H9 (cell line): ENCODE measurements around the gene MAP7D3. TPM values are rescaled to one million over a fixed set of nuclear protein-coding genes. Genes with fewer than 3 reads are reported as not detected.

Experiments used
- DNase-seq: peaks from one replicate; pipeline ENCODE4 v3.0.0-alpha.2; 2017
- H2AFZ ChIP-seq: one replicate; pipeline ENCODE4 v1.6.1; 2013; ENCODE audit warnings: mild to moderate bottlenecking, low read length, control low read depth, moderate library complexity
- H2AK5ac ChIP-seq: 2 replicates; pipeline ENCODE4 v1.6.1; 2013; ENCODE audit warnings: low read length, control low read depth, mixed read lengths; ENCODE audit not compliant: insufficient read length
- H2BK120ac ChIP-seq: one replicate; pipeline ENCODE4 v1.6.1; 2013; ENCODE audit warnings: low read depth, mild to moderate bottlenecking, low read length, control low read depth, inconsistent platforms; ENCODE audit not compliant: poor library complexity, severe bottlenecking
- H2BK12ac ChIP-seq: 2 replicates; pipeline ENCODE4 v1.6.1; 2013; ENCODE audit warnings: low read length, control low read depth, mixed read lengths, low read depth; ENCODE audit not compliant: insufficient read length
- H2BK15ac ChIP-seq: 2 replicates; pipeline ENCODE4 v1.6.1; 2013; ENCODE audit warnings: low read depth, low read length, control low read depth
- H2BK20ac ChIP-seq: one replicate; pipeline ENCODE4 v1.6.1; 2013; ENCODE audit warnings: low read depth, mild to moderate bottlenecking, low read length, control low read depth, inconsistent platforms; ENCODE audit not compliant: poor library complexity, severe bottlenecking
- H2BK5ac ChIP-seq: 2 replicates; pipeline ENCODE4 v1.6.1; 2013; ENCODE audit warnings: low read length, control low read depth, mixed read lengths; ENCODE audit not compliant: insufficient read length
- H3K14ac ChIP-seq: 2 replicates; pipeline ENCODE4 v1.6.1; 2013; ENCODE audit warnings: low read length, control low read depth; ENCODE audit not compliant: insufficient read depth
- H3K18ac ChIP-seq: 2 replicates; pipeline ENCODE4 v1.6.1; 2013; ENCODE audit warnings: low read depth, mild to moderate bottlenecking, mixed read lengths, low read length, control low read depth; ENCODE audit not compliant: insufficient read length
- H3K23ac ChIP-seq: 2 replicates; pipeline ENCODE4 v1.6.1; 2013; ENCODE audit warnings: low read length, control low read depth, mixed read lengths, low read depth; ENCODE audit not compliant: insufficient read length
- H3K23me2 ChIP-seq: 2 replicates; pipeline ENCODE4 v1.6.1; 2013; ENCODE audit warnings: low read depth, mild to moderate bottlenecking, mixed read lengths, low read length, control low read depth; ENCODE audit not compliant: insufficient read length, poor library complexity, severe bottlenecking
- H3K27ac ChIP-seq: 2 replicates; pipeline ENCODE4 v1.5.1; 2013; ENCODE audit warnings: low read length, control low read depth, mixed read lengths, low read depth; ENCODE audit not compliant: insufficient read length
- H3K27me3 ChIP-seq: 2 replicates; pipeline ENCODE4 v1.6.1; 2013; ENCODE audit warnings: low read length, control low read depth, inconsistent platforms; ENCODE audit not compliant: insufficient read depth
- H3K4ac ChIP-seq: 2 replicates; pipeline ENCODE4 v1.6.1; 2013; ENCODE audit warnings: low read depth, mild to moderate bottlenecking, control low read depth, inconsistent platforms, low read length, moderate library complexity
- H3K4me1 ChIP-seq: 2 replicates; pipeline ENCODE4 v1.6.1; 2013; ENCODE audit warnings: low read length, control low read depth, inconsistent platforms; ENCODE audit not compliant: insufficient read depth
- H3K4me2 ChIP-seq: 2 replicates; pipeline ENCODE4 v1.6.1; 2013; ENCODE audit warnings: low read length, control low read depth, mixed read lengths; ENCODE audit not compliant: insufficient read length, insufficient read depth
- H3K56ac ChIP-seq: 2 replicates; pipeline ENCODE4 v1.6.1; 2013; ENCODE audit warnings: low read depth, mild to moderate bottlenecking, mixed read lengths, low read length, control low read depth; ENCODE audit not compliant: insufficient read length
- H3K79me1 ChIP-seq: 2 replicates; pipeline ENCODE4 v1.6.1; 2013; ENCODE audit warnings: low read depth, mild to moderate bottlenecking, moderate library complexity, low read length, control low read depth, inconsistent platforms; ENCODE audit not compliant: insufficient read depth, poor library complexity, severe bottlenecking
- H3K79me2 ChIP-seq: 2 replicates; pipeline ENCODE4 v1.6.1; 2013; ENCODE audit warnings: low read length, control low read depth, inconsistent platforms; ENCODE audit not compliant: insufficient read depth
- H3K9ac ChIP-seq: 2 replicates; pipeline ENCODE4 v1.6.1; 2013; ENCODE audit warnings: low read length, control low read depth, mixed read lengths; ENCODE audit not compliant: insufficient read length; ENCODE audit errors: extremely low read depth
- H3K9me3 ChIP-seq: one replicate; pipeline ENCODE4 v1.6.1; 2013; ENCODE audit warnings: low read depth, low read length, inconsistent platforms; ENCODE audit not compliant: control insufficient read depth
- H3T11ph ChIP-seq: one replicate; pipeline ENCODE4 v1.6.1; 2013; ENCODE audit warnings: mild to moderate bottlenecking, low read length, control low read depth, inconsistent platforms
- H4K20me1 ChIP-seq: one replicate; pipeline ENCODE4 v1.6.1; 2013; ENCODE audit not compliant: control insufficient read depth, insufficient read length, insufficient read depth
- H4K5ac ChIP-seq: 2 replicates; pipeline ENCODE4 v1.6.1; 2013; ENCODE audit warnings: low read depth, mild to moderate bottlenecking, mixed read lengths, low read length, control low read depth; ENCODE audit not compliant: insufficient read length
- H4K8ac ChIP-seq: replicated peaks from 2 replicates; pipeline ENCODE4 v1.6.1; 2013; ENCODE audit warnings: low read length, control low read depth, mixed read lengths, low read depth; ENCODE audit not compliant: insufficient read length
- H4K91ac ChIP-seq: 2 replicates; pipeline ENCODE4 v1.6.1; 2013; ENCODE audit warnings: low read depth, mild to moderate bottlenecking, moderate library complexity, mixed read lengths, low read length, control low read depth; ENCODE audit not compliant: insufficient read length
- H3K27ac Mint-ChIP-seq, 3 experiments: 2 replicates in 2 of 3; 3 replicates in 1 of 3; pipeline ENCODE4 v1.8.0; 2020 to 2021; ENCODE audit warnings: mixed read lengths in 3 of 3, mild to moderate bottlenecking in 1 of 3, moderate library complexity in 1 of 3
- H3K27me3 Mint-ChIP-seq: 2 replicates; pipeline ENCODE4 v1.8.0; 2021; ENCODE audit warnings: low read depth, mild to moderate bottlenecking, moderate library complexity, mixed read lengths
- H3K36me3 Mint-ChIP-seq, 3 experiments: 2 replicates in 2 of 3; 3 replicates in 1 of 3; pipeline ENCODE4 v1.8.0; 2020 to 2021; ENCODE audit warnings: low read depth in 3 of 3, mixed read lengths in 3 of 3; ENCODE audit not compliant: insufficient read depth in 1 of 3
- H3K4me1 Mint-ChIP-seq, 2 experiments: 2 replicates each; pipeline ENCODE4 v1.8.0; 2020; ENCODE audit warnings: mixed read lengths in 2 of 2
- H3K4me3 Mint-ChIP-seq, 2 experiments: 2 replicates in 1 of 2; 3 replicates in 1 of 2; pipeline ENCODE4 v1.8.0; 2020 to 2021; ENCODE audit warnings: mild to moderate bottlenecking in 2 of 2, mixed read lengths in 2 of 2, moderate library complexity in 1 of 2
- H3K9me3 Mint-ChIP-seq, 2 experiments: 2 replicates in 1 of 2; 3 replicates in 1 of 2; pipeline ENCODE4 v1.8.0; 2020; ENCODE audit warnings: mild to moderate bottlenecking in 2 of 2, mixed read lengths in 2 of 2, moderate library complexity in 1 of 2
- WGBS: extraction: QIAGEN DNeasy Blood & Tissue Kit; methylation state at CpG from one replicate; pipeline ENCODE4 v1.1.7; 2013; ENCODE audit warnings: missing lambda C conversion rate, low lambda C conversion rate, mixed read lengths; ENCODE audit not compliant: insufficient read length; ENCODE audit errors: extremely low coverage; 5-methylcytosine and 5-hydroxymethylcytosine counted together
- total RNA-seq: library from RNA; stranded (reverse); gene quantifications from 2 replicates; pipeline ENCODE4 v1.2.1, GENCODE V29; 2021
- TF ChIP-seq, protein P1 (sequence below): fragments of 200-600 bp; sonication (generic); conservative IDR thresholded peaks from 3 replicates; pipeline ENCODE4 v1.8.0; 2021; ENCODE audit warnings: antibody characterized with exemption, mild to moderate bottlenecking

The MAP7D3 gene
- total RNA-seq, 1 experiment from 2014 or later = 15.2 TPM

DNA sequence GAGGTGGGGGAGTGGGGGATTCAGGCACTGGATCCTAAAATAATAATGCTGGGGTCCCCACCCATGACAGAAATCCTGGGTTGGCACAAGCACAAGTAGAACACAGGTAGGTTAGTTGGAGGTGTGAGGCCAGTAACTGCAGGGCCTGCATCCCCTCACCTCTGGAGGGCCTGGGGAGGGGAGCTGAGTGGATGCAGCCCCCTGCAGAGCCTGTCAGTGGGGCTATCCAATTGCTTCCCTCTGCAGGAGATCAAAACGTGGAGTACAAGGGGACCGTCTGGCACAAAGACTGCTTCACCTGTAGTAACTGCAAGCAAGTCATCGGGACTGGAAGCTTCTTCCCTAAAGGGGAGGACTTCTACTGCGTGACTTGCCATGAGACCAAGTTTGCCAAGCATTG is 43.7 kb downstream of the MAP7D3 start:
- H3K4me1 Mint-ChIP-seq = peaks cover 5 to 25% of the 10 kb centered on the region in 2 experiments
- H3K27me3 ChIP-seq = no peaks in the 10 kb centered on the region
- H3K79me1 ChIP-seq = no peaks in the 10 kb centered on the region
- H4K20me1 ChIP-seq = no peaks in the 10 kb centered on the region
- H2BK12ac ChIP-seq = no peak overlapping the region
- DNase-seq = no peak
- H3K36me3 Mint-ChIP-seq = peaks cover 19 to 28% (median 23%) of the 10 kb centered on the region in 3 experiments; a peak in 6 of 7 replicates
- H3K9me3 ChIP-seq = peaks cover 59% of the 10 kb centered on the region
- H2BK120ac ChIP-seq = no peak overlapping the region
- H3K27ac Mint-ChIP-seq = no peak overlapping the region
- H3K4ac ChIP-seq = no peak overlapping the region
- no peak overlapping the region for H2BK5ac ChIP-seq
- H3K4me3 Mint-ChIP-seq = no peak overlapping the region
- H2BK20ac ChIP-seq = no peak overlapping the region
- H2AFZ ChIP-seq = no peak overlapping the region
- no peak overlapping the region for H4K91ac ChIP-seq
- H3K79me2 ChIP-seq = no peaks in the 10 kb centered on the region
- no peak overlapping the region for H3T11ph ChIP-seq
- no peak overlapping the region for H3K56ac ChIP-seq
- no peak overlapping the region for H3K23ac ChIP-seq
- no peak overlapping the region for H3K9ac ChIP-seq
- no peak overlapping the region for H3K4me2 ChIP-seq
- H3K4me1 ChIP-seq = no peaks in the 10 kb centered on the region
- H4K8ac ChIP-seq = no peak overlapping the region
- H3K27me3 Mint-ChIP-seq = no peaks in the 10 kb centered on the region
- H2BK15ac ChIP-seq = no peak overlapping the region
- peaks cover 60 to 64% of the 10 kb centered on the region in 2 experiments for H3K9me3 Mint-ChIP-seq
- no peak overlapping the region for H3K18ac ChIP-seq
- H2AK5ac ChIP-seq = no peak overlapping the region
- H3K27ac ChIP-seq = no peak overlapping the region
- TF ChIP-seq, protein P1, sequence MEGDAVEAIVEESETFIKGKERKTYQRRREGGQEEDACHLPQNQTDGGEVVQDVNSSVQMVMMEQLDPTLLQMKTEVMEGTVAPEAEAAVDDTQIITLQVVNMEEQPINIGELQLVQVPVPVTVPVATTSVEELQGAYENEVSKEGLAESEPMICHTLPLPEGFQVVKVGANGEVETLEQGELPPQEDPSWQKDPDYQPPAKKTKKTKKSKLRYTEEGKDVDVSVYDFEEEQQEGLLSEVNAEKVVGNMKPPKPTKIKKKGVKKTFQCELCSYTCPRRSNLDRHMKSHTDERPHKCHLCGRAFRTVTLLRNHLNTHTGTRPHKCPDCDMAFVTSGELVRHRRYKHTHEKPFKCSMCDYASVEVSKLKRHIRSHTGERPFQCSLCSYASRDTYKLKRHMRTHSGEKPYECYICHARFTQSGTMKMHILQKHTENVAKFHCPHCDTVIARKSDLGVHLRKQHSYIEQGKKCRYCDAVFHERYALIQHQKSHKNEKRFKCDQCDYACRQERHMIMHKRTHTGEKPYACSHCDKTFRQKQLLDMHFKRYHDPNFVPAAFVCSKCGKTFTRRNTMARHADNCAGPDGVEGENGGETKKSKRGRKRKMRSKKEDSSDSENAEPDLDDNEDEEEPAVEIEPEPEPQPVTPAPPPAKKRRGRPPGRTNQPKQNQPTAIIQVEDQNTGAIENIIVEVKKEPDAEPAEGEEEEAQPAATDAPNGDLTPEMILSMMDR = no peak
- H3K14ac ChIP-seq = no peak overlapping the region
- H4K5ac ChIP-seq = no peak overlapping the region
- no CpG with 5 or more reads among the region's 4 CpGs for WGBS
- no peaks in the 10 kb centered on the region for H3K23me2 ChIP-seq
